ENCODE data around the gene LGALS1. TPM values are rescaled to one million over a fixed set of nuclear protein-coding genes. Genes with fewer than 3 reads are reported as not detected.

The LGALS1 gene
- total RNA-seq, 6 experiments from 2014 or later: 34.7 to 267 (median 141) TPM

- H3K36me3 ChIP-seq: peaks cover 0 to under 1% (median 0%) of the 10 kb centered on the region in 4 donors
- H3K27ac ChIP-seq: peak overlapping the region; percentile 57 to 77 (median 69)
- no peak for ATAC-seq
- peaks cover 0 to 39% (median 16%) of the 10 kb centered on the region in 4 donors for H3K4me1 ChIP-seq
- 19% methylated on average over 12 of the region's 14 CpGs for WGBS (ENCODE audit: insufficient coverage, low coverage, low lambda C conversion rate, missing lambda C conversion rate)
- H3K27me3 ChIP-seq: no peaks in the 10 kb centered on the region
- no peak for DNase-seq
- no peaks in the 10 kb centered on the region for H3K9me3 ChIP-seq
- intact Hi-C loops (cut with DNase I): no loop called here
- TF ChIP-seq POLR2A (IDR thresholded peaks at IDR 0.05) (no peak), CTCF (IDR thresholded peaks at IDR 0.05) (no peak)
- H3K4me3 ChIP-seq: peak overlapping the region; percentile 63 to 85 (median 75)
Measured at GRCh38 chr22:37659897-37660708, 15.3 kb upstream of the LGALS1 start.

- Histone ChIP-seq H3K36me3 (peaks cover 0 to 7% (median 3%) of the 10 kb centered on the region in 4 donors), H3K4me3 (peak overlapping the region in 2 of 3 donors; percentile 75 to 85), H3K4me1 (peaks cover 0 to 39% (median 16%) of the 10 kb centered on the region in 4 donors), H3K27me3 (no peaks in the 10 kb centered on the region), H3K9me3 (no peaks in the 10 kb centered on the region), H3K27ac (peak overlapping the region in 1 of 3 donors; percentile 42)
- TF ChIP-seq POLR2A (IDR thresholded peaks at IDR 0.05): no peak
- no peak for TF ChIP-seq CTCF (IDR thresholded peaks at IDR 0.05)
- ATAC-seq: no peak
- intact Hi-C loops (cut with DNase I): no loop called here
- no CpG with 5 or more reads among the region's 2 CpGs for WGBS (ENCODE audit: insufficient coverage, low coverage, low lambda C conversion rate, missing lambda C conversion rate)
- DNase-seq: no peak
Measured at GRCh38 chr22:37660709-37661045, 14.8 kb upstream of the LGALS1 start.

- peak; percentile 3 to 17 (median 9) for ATAC-seq
- TF ChIP-seq CTCF (IDR thresholded peaks at IDR 0.05): peak in 3 of 4 donors; percentile 20 to 33 (median 25)
- TF ChIP-seq POLR2A (IDR thresholded peaks at IDR 0.05): no peak
- 25% methylated on average over 11 of the region's 12 CpGs for WGBS (ENCODE audit: insufficient coverage, low coverage, low lambda C conversion rate, missing lambda C conversion rate)
- Histone ChIP-seq H3K9me3 (no peaks in the 10 kb centered on the region), H3K4me1 (peaks cover 0 to 39% (median 16%) of the 10 kb centered on the region in 4 donors), H3K27me3 (no peaks in the 10 kb centered on the region), H3K4me3 (peak overlapping the region in 2 of 3 donors; percentile 75 to 85), H3K27ac (peak overlapping the region in 1 of 3 donors; percentile 42), H3K36me3 (peaks cover 0 to 13% (median 7%) of the 10 kb centered on the region in 4 donors)
- DNase-seq: no peak
- intact Hi-C loops (cut with DNase I): no loop called here
Measured at GRCh38 chr22:37661160-37661924, 14.1 kb upstream of the LGALS1 start.

GRCh38 chr22:37662039-37662438 is 13.4 kb upstream of the LGALS1 start:
- Histone ChIP-seq H3K4me1 (peaks cover 0 to 39% (median 16%) of the 10 kb centered on the region in 4 donors), H3K27me3 (no peaks in the 10 kb centered on the region), H3K36me3 (peaks cover 0 to 18% (median 9%) of the 10 kb centered on the region in 4 donors), H3K4me3 (no peak overlapping the region), H3K9me3 (no peaks in the 10 kb centered on the region), H3K27ac (no peak overlapping the region)
- TF ChIP-seq POLR2A (IDR thresholded peaks at IDR 0.05) (no peak), CTCF (IDR thresholded peaks at IDR 0.05) (no peak)
- WGBS (ENCODE audit: insufficient coverage, low coverage, low lambda C conversion rate, missing lambda C conversion rate): 78% methylated on average over 4 of the region's 5 CpGs
- no peak for ATAC-seq
- intact Hi-C loops (cut with DNase I): no loop called here
- DNase-seq: no peak

All from right lobe of liver (tissue), 6 donors.